ENCODE results near the gene TMEM30A. TPM values are rescaled to one million over a fixed set of nuclear protein-coding genes. Genes with fewer than 3 reads are reported as not detected.

Gene TMEM30A
- total and polyA plus RNA-seq, 2 of the 13 experiments (the other 11 are each of a cell fraction or from before 2014, with no cell fraction given), result 17.6 to 54.4 TPM

GRCh38 chr6:75243333-75244062 lies 41.1 kb downstream of the TMEM30A start, which contains the start of gene COX7A2:
Gene COX7A2 (minus strand): TSS chr6:75243801. CDS start chr6:75243734, 67 bp downstream.
- peak within 1 kb of the TSS; percentile 91 for H2AFZ ChIP-seq (ENCODE audit: low read length)
- CTCF ChIA-PET (ENCODE audit: low intra/inter-chr PET ratio, low total read pairs), result no interaction called here
- DNase-seq (ENCODE audit: low spot score) (peak; percentile 96), ATAC-seq (peak; percentile 98), FAIRE-seq (peak; percentile 96)
- peaks cover 8% of the 10 kb centered on the region; the same call in 1 of the 2 replicates for H4K20me1 ChIP-seq (ENCODE audit: insufficient read depth, low read length)
- intact Hi-C loops (cut with micrococcal nuclease; ENCODE audit: unreplicated experiment), result loop anchor here (1.0 to 5.0 kb wide), 2 partner anchors 41 to 1591 kb away; partner anchors contain the start of genes SLC17A5 and TMEM30A
- in situ Hi-C loops (cut with HindIII; ENCODE audit: extremely low pct_ligation_motif_present, low pct_unique_long_range_greater_than_20kb), result no loop called here
- no peaks in the 10 kb centered on the region; a peak in 1 of 5 replicates for H3K27me3 ChIP-seq (ENCODE audit: control insufficient read depth in 1 of 2, insufficient read depth in 2 of 2, low read length in 2 of 2)
- H3K9me3 ChIP-seq (ENCODE audit: low read length), result no peaks in the 10 kb centered on the region
- peaks cover 1 to 13% of the 10 kb centered on the region in 2 experiments; a peak in 4 of 5 replicates for H3K36me3 ChIP-seq (replicated peaks in 1 of 2; ENCODE audit: control insufficient read depth in 1 of 2, insufficient read depth in 2 of 2, low read length in 2 of 2)
- peak within 1 kb of the TSS; percentile 97 for H3K9ac ChIP-seq (ENCODE audit: insufficient read depth, low read depth, low read length)
- peaks cover 22% of the 10 kb centered on the region for H3K4me1 ChIP-seq (ENCODE audit: insufficient read depth, low read length)
- TSS peak; percentile 78 for BruUV-seq (replicated peaks)
- H3K4me2 ChIP-seq (ENCODE audit: low read depth, low read length), result peak within 1 kb of the TSS; percentile 91
- H3K27ac ChIP-seq (ENCODE audit: extremely low read length, insufficient read depth, low read length), result peak within 1 kb of the TSS; percentile 91
- H3K79me2 ChIP-seq (ENCODE audit: insufficient read depth, low read length), result peaks cover 31% of the 10 kb centered on the region
- H3K4me3 ChIP-seq (replicated peaks in 1 of 3; ENCODE audit: insufficient read depth in 1 of 3, low read depth in 2 of 3, low read length in 3 of 3), result peak within 1 kb of the TSS; percentile 84 to 93 (median 89)
- WGBS (ENCODE audit: low lambda C conversion rate), result 1% methylated on average over 36 of the region's 36 CpGs
- POLR2A ChIA-PET, result interaction anchor here (0.7 to 2.8 kb wide), 9 partner anchors 19 to 1589 kb away, joined by 3 to 28 read pairs (median 5); partner anchors contain the start of genes SENP6 and TMEM30A
- TF ChIP-seq MYNN (CRISPR knock-in tag; IDR thresholded peaks at IDR 0.05; ENCODE audit: low read depth) (0 out of 2 replicates have a peak, but pooled peaks have one; percentile 30), MEIS2 (CRISPR knock-in tag; IDR thresholded peaks at IDR 0.05) (0 out of 2 replicates have a peak, but pooled peaks have one; percentile 20), HMGXB4 (CRISPR knock-in tag; IDR thresholded peaks at IDR 0.05; ENCODE audit: borderline replicate concordance in 1 of 2, low read depth in 1 of 2) (peak; percentile 61 to 85; a peak in 1 of 4 replicates), NR0B2 (CRISPR knock-in tag; IDR thresholded peaks at IDR 0.05) (no peak), TAF15 (IDR thresholded peaks at IDR 0.05; ENCODE audit: low read depth, low read length, poor library complexity, severe bottlenecking) (no peak), REPIN1 (CRISPR knock-in tag; IDR thresholded peaks at IDR 0.05; ENCODE audit: borderline replicate concordance, low read depth) (peak; percentile 88; the same call in 1 of the 2 replicates), SATB2 (CRISPR knock-in tag; IDR thresholded peaks at IDR 0.05) (0 out of 2 replicates have a peak, but pooled peaks have one; percentile 59), EP300 (IDR thresholded peaks at IDR 0.05; ENCODE audit: low read depth in 2 of 2, low read length in 2 of 2) (peak; percentile 35 to 40; a peak in 2 of 4 replicates), EP300 (CRISPR knock-in tag; IDR thresholded peaks at IDR 0.05; ENCODE audit: borderline replicate concordance) (no peak), GATAD1 (CRISPR knock-in tag; IDR thresholded peaks at IDR 0.05) (peak; percentile 94), ISL2 (CRISPR knock-in tag; IDR thresholded peaks at IDR 0.05) (peak; percentile 71), RXRA (CRISPR knock-in tag; IDR thresholded peaks at IDR 0.05) (peak; percentile 71), GFI1 (CRISPR knock-in tag; IDR thresholded peaks at IDR 0.05; ENCODE audit: borderline replicate concordance) (0 out of 2 replicates have a peak, but pooled peaks have one; percentile 44), MAF1 (CRISPR knock-in tag; IDR thresholded peaks at IDR 0.05; ENCODE audit: borderline replicate concordance) (0 out of 2 replicates have a peak, but pooled peaks have one; percentile 52), SAP130 (CRISPR knock-in tag; IDR thresholded peaks at IDR 0.05; ENCODE audit: low read depth) (peak; percentile 95), MXD3 (CRISPR knock-in tag; IDR thresholded peaks at IDR 0.05) (peak; percentile 52; the same call in 1 of the 2 replicates), MYPOP (CRISPR knock-in tag; IDR thresholded peaks at IDR 0.05) (peak; percentile 70), ARHGAP35 (CRISPR knock-in tag; IDR thresholded peaks at IDR 0.05; ENCODE audit: borderline replicate concordance) (0 out of 2 replicates have a peak, but pooled peaks have one; percentile 27)

All from HepG2 (cell line).